ENCODE measurements around the gene SPATA31D4. TPM values are rescaled to one million over a fixed set of nuclear protein-coding genes. Genes with fewer than 3 reads are reported as not detected.

SPATA31D4 gene
- total and polyA plus RNA-seq, 9 donors = not detected

GRCh38 chr9:81971727-81972126 lies 43.5 kb downstream of the SPATA31D4 start:
- Histone ChIP-seq H3K9me3 (no peaks in the 10 kb centered on the region), H3K36me3 (no peaks in the 10 kb centered on the region), H3K4me3 (no peak overlapping the region), H3K4me1 (ENCODE audit: insufficient read depth) (no peaks in the 10 kb centered on the region), H3K27me3 (no peaks in the 10 kb centered on the region), H3K27ac (no peak overlapping the region)
- DNase-seq = no peak
- intact Hi-C loops (cut with DNase I) = no loop called here
- TF ChIP-seq POLR2A (IDR thresholded peaks at IDR 0.05) = no peak
- no peak for TF ChIP-seq EP300 (IDR thresholded peaks at IDR 0.05)
- TF ChIP-seq CTCF (IDR thresholded peaks at IDR 0.05) = no peak

- H3K4me1 ChIP-seq (ENCODE audit: insufficient read depth) = no peaks in the 10 kb centered on the region
- no peak overlapping the region for H3K27ac ChIP-seq
- no peaks in the 10 kb centered on the region for H3K27me3 ChIP-seq
- no peaks in the 10 kb centered on the region for H3K36me3 ChIP-seq
- no peaks in the 10 kb centered on the region for H3K9me3 ChIP-seq
- intact Hi-C loops (cut with DNase I) = no loop called here
- 84 to 89% (median 86%) methylated on average over 5 of the region's 5 CpGs for WGBS, 3 donors
- DNase-seq = no peak
- TF ChIP-seq POLR2A (IDR thresholded peaks at IDR 0.05) (no peak), EP300 (IDR thresholded peaks at IDR 0.05) (no peak), CTCF (IDR thresholded peaks at IDR 0.05) (no peak)
- no peak overlapping the region for H3K4me3 ChIP-seq
Measured at GRCh38 chr9:81974764-81975163, 46.5 kb downstream of the SPATA31D4 start.

GRCh38 chr9:81976351-81976750 lies 48.1 kb downstream of the SPATA31D4 start:
- H3K27me3 ChIP-seq = no peaks in the 10 kb centered on the region
- WGBS, 3 donors = 90 to 91% (median 91%) methylated on average over 11 of the region's 11 CpGs
- no peak for TF ChIP-seq POLR2A (IDR thresholded peaks at IDR 0.05)
- TF ChIP-seq CTCF (IDR thresholded peaks at IDR 0.05) = no peak
- no peak for TF ChIP-seq EP300 (IDR thresholded peaks at IDR 0.05)
- H3K4me1 ChIP-seq (ENCODE audit: insufficient read depth) = no peaks in the 10 kb centered on the region
- no peak overlapping the region for H3K4me3 ChIP-seq
- H3K27ac ChIP-seq = no peak overlapping the region
- intact Hi-C loops (cut with DNase I) = no loop called here
- no peak for DNase-seq
- H3K9me3 ChIP-seq = no peaks in the 10 kb centered on the region
- no peaks in the 10 kb centered on the region for H3K36me3 ChIP-seq

DNA sequence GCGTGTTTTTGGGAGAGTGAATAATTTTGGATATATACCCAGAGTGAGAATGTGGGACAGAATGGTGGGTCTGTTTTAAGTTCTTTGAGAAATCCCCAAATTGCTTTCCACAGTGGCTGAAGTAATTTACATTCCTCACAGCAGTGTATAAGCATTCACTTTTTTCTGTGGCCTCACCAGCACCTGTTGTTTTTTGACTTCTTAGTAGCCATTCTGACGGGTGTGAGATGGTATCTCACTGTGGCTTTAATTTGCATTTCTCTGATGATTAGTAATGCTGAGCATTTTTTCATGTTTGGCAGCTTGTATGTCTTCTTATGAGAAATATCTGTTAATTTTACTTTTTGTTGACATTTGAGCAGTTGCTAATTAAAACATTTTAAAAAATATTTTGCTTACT lies 51.0 kb downstream of the SPATA31D4 start:
- Histone ChIP-seq H3K27ac (no peak overlapping the region), H3K9me3 (no peaks in the 10 kb centered on the region), H3K4me1 (ENCODE audit: insufficient read depth) (no peaks in the 10 kb centered on the region), H3K36me3 (no peaks in the 10 kb centered on the region), H3K4me3 (no peak overlapping the region), H3K27me3 (no peaks in the 10 kb centered on the region)
- intact Hi-C loops (cut with DNase I) = no loop called here
- no peak for TF ChIP-seq CTCF (IDR thresholded peaks at IDR 0.05)
- TF ChIP-seq EP300 (IDR thresholded peaks at IDR 0.05) = no peak
- no peak for TF ChIP-seq POLR2A (IDR thresholded peaks at IDR 0.05)
- 44 to 61% (median 49%) methylated on average over 2 of the region's 2 CpGs for whole genome bisulfite sequencing, 3 donors
- no peak for DNase-seq

GRCh38 chr9:81980568-81980967 lies 52.3 kb downstream of the SPATA31D4 start:
- intact Hi-C loops (cut with DNase I) = no loop called here
- Histone ChIP-seq H3K36me3 (no peaks in the 10 kb centered on the region), H3K4me3 (no peak overlapping the region), H3K27me3 (no peaks in the 10 kb centered on the region), H3K4me1 (ENCODE audit: insufficient read depth) (no peaks in the 10 kb centered on the region), H3K27ac (no peak overlapping the region), H3K9me3 (no peaks in the 10 kb centered on the region)
- TF ChIP-seq CTCF (IDR thresholded peaks at IDR 0.05) (no peak), EP300 (IDR thresholded peaks at IDR 0.05) (no peak), POLR2A (IDR thresholded peaks at IDR 0.05) (no peak)
- no peak for DNase-seq

All from ovary (tissue), 9 donors.